LNCAP (cell line): ENCODE measurements around the gene COMMD10.

Experiments used
- CTCF ChIP-seq: fragments of 450-650 bp; IDR thresholded peaks from 2 replicates; pipeline ENCODE4 v1.5.1; 2017; ENCODE audit warnings: mild to moderate bottlenecking

Gene COMMD10

GRCh38 chr5:116098998-116099397, 14.2 kb downstream of the COMMD10 start:
- no peak for TF ChIP-seq CTCF

- TF ChIP-seq CTCF = no peak
Measured at GRCh38 chr5:116115163-116115562, 30.3 kb downstream of the COMMD10 start.

GRCh38 chr5:116130471-116130870, 45.6 kb downstream of the COMMD10 start:
- no peak for TF ChIP-seq CTCF

- no peak for TF ChIP-seq CTCF
Measured at GRCh38 chr5:116130976-116131375, 46.2 kb downstream of the COMMD10 start.

GRCh38 chr5:116133281-116133680, 48.5 kb downstream of the COMMD10 start:
- no peak for TF ChIP-seq CTCF

GRCh38 chr5:116135344-116135743, 50.5 kb downstream of the COMMD10 start:
- TF ChIP-seq CTCF = no peak

- TF ChIP-seq CTCF = peak; percentile 75
Measured at GRCh38 chr5:116137544-116138378, 52.9 kb downstream of the COMMD10 start.
